Naive B cell (primary cell): ENCODE data around the gene FRMD3. TPM values are rescaled to one million over a fixed set of nuclear protein-coding genes. Genes with fewer than 3 reads are reported as not detected.
A peak's percentile ranks its signal among the peaks of the same experiment; 100 is the strongest.

ENCODE experiments used
- ATAC-seq, 2 donors: fragments of 150-1000 bp; cut with Tn5 transposase; 2 replicates each; pipeline ENCODE4 v1.10.0; 2021; ENCODE audit warnings: low read depth in 2 of 2, mild to moderate bottlenecking in 2 of 2, moderate library complexity in 2 of 2
- DNase-seq: peaks from one replicate; pipeline ENCODE4 v3.0.0; 2022
- H3K27ac Mint-ChIP-seq, 6 donors: one replicate each; pipeline ENCODE4 v1.8.0; 2020 to 2022; ENCODE audit warnings: mild to moderate bottlenecking in 6 of 6, mixed read lengths in 6 of 6, moderate library complexity in 5 of 6, inconsistent platforms in 2 of 6
- H3K27me3 Mint-ChIP-seq, 3 donors: one replicate each; pipeline ENCODE4 v1.8.0; 2021 to 2022; ENCODE audit warnings: mixed read lengths in 3 of 3, mild to moderate bottlenecking in 1 of 3
- H3K36me3 Mint-ChIP-seq, 2 donors: one replicate each; pipeline ENCODE4 v1.8.0; 2020 to 2022; ENCODE audit warnings: mixed read lengths in 2 of 2, inconsistent platforms in 1 of 2, mild to moderate bottlenecking in 1 of 2
- H3K4me1 Mint-ChIP-seq, 3 donors: one replicate each; pipeline ENCODE4 v1.8.0; 2020 to 2022; ENCODE audit warnings: mixed read lengths in 3 of 3, inconsistent platforms in 1 of 3, mild to moderate bottlenecking in 1 of 3, moderate library complexity in 1 of 3
- H3K4me3 Mint-ChIP-seq, 8 donors: one replicate each; pipeline ENCODE4 v1.8.0; 2020 to 2022; ENCODE audit warnings: mild to moderate bottlenecking in 8 of 8, mixed read lengths in 8 of 8, moderate library complexity in 8 of 8, inconsistent platforms in 2 of 8
- H3K9me3 Mint-ChIP-seq, 7 donors: one replicate each; pipeline ENCODE4 v1.8.0; 2020 to 2022; ENCODE audit warnings: mixed read lengths in 7 of 7, mild to moderate bottlenecking in 5 of 7, inconsistent platforms in 2 of 7, moderate library complexity in 1 of 7
- polyA plus RNA-seq, 6 donors: library from polyadenylated mRNA; unstranded; fragments of 300-500 nt; fragmentation: Illumina TruSeq; gene quantifications; one replicate each; pipeline ENCODE4 v1.2.3, GENCODE V29; 2021; ENCODE audit warnings: low read depth in 6 of 6

FRMD3 gene
- polyA plus RNA-seq, 6 donors from 2014 or later = 0.36 to 3.0 (median 1.4) TPM; not detected in 1

DNA sequence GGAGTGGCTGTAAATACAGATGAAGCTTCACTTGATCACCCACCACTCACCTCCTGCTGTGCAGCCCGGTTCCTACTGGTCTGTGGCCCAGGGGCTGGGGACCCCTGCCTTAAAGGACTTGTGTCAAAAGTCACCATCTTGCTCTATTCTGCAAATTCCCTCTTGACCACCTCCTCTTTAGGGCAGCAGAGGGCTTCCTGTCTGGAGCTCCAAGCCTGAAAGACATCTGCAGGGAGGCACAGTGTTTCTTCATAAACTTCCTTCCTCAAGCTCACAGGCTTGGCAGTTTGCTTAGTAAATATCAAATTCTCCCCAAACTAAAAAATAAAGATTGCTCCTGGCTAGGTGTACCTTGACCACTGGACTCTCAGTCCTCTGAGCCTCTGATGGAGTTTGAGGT, 104.4 kb downstream of the FRMD3 start:
- DNase-seq (no peak), ATAC-seq (no peak)
- Mint-ChIP-seq H3K27me3 (no peaks in the 10 kb centered on the region), H3K4me1 (no peaks in the 10 kb centered on the region), H3K9me3 (no peaks in the 10 kb centered on the region), H3K36me3 (no peaks in the 10 kb centered on the region), H3K27ac (no peak overlapping the region), H3K4me3 (no peak overlapping the region)

DNA sequence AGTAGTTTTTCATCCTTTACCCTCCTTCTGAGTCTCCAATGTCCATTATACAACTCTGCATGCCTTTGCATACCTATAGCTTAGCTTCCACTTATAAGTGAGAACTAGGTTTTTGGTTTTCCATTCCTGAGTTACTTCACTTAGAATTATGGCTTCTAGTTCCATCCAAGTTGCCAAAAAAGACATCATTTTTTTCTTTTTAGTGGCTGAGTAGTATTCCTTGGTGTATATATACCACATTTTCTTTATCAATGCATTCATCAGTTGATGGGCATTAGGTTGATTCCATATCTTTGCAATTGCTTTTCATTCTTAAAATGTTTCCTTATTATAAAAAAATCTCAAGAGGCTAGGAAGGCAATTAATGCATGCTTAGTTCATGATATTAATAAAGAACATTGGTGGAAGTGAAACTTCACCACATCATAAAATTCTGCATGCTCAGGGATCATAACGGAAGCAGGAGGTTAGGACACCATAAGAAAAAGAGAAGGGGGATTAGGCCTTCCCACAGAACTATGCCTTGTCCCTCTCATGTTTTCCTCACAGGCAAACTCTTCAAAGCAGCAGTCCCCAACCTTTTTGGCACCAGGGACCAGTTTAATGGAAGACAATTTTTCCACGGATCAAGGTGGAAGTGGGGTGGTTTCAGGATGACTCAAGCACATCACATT, 105.2 kb downstream of the FRMD3 start:
- ATAC-seq (no peak), DNase-seq (no peak)
- H3K27me3 Mint-ChIP-seq = no peaks in the 10 kb centered on the region
- H3K9me3 Mint-ChIP-seq = no peaks in the 10 kb centered on the region
- H3K36me3 Mint-ChIP-seq = no peaks in the 10 kb centered on the region
- H3K4me1 Mint-ChIP-seq = no peaks in the 10 kb centered on the region
- H3K27ac Mint-ChIP-seq = no peak overlapping the region
- H3K4me3 Mint-ChIP-seq = no peak overlapping the region

DNA sequence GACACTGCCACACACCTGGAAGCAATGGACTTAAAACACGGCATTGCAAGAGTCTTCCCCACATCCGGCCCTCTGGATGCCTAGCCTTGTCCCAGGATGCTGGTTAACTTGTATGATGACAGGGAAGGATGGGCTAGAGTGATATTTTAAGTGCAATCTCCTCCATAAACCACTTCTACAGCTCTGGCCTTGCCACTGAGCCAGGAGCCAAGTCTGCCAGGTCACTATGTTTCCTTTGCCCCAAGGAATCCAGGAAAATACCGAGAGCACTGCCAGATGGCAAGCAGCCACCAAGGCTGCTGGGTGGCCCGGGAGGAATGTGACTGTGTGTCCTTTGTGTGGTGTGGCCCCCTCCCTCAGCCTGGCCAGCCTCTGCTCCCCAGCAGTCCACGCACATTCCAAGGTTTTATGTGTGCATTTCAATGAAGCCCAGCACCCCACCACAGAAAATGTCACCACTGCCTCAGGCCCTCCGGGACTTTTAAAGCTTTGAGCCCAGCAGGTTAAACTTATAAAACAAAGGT, 106.0 kb downstream of the FRMD3 start:
- Mint-ChIP-seq H3K27me3 (no peaks in the 10 kb centered on the region), H3K4me1 (no peaks in the 10 kb centered on the region), H3K27ac (peak overlapping the region in 1 of 6 donors; percentile 51), H3K9me3 (no peaks in the 10 kb centered on the region), H3K4me3 (no peak overlapping the region), H3K36me3 (no peaks in the 10 kb centered on the region)
- no peak for ATAC-seq
- DNase-seq = no peak

DNA sequence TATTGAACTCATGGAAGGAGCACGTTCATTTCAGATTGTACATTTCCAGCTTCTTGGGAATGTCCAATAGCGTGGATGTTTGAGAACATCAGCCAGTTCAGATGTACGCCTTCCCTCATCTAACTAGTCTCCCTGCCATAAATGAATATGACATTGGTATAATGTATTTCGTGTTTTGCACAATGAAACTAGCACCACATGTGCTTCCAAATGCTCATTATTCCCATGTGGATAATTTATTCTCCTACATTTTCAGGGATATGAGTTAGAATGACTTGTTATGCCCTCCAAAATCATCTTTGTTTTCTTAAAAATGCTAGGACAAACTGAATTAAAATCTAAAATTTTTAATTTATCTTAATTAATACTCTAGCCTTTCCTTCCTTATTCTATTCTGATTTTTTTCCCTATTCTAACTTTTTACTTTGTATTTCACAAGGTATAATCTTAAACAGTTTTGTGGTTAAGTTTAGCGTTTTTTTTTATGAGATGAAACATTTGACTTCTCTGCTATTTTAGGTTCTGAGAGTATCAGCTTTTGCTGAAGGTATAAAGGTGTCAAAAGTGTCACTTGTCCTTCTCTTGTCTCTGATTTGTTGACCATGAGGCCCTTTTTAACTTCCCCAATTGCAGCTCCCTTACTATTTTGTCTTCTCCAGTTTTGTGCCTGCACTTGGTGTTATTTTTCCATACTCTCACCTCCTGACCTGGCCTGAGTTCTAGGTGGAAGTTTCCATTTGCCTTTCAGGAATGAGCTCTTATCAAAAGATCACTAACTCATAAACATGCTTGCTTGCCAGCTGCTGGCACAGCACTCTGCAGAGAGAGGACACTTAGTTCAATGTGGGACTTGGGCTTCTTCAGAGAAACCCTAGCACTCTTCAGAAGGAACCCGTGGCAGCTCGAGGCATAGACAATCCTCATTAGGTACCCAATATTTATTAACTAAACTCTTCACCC, 106.8 kb downstream of the FRMD3 start:
- Mint-ChIP-seq H3K27me3 (no peaks in the 10 kb centered on the region), H3K36me3 (no peaks in the 10 kb centered on the region), H3K27ac (no peak overlapping the region), H3K4me1 (no peaks in the 10 kb centered on the region), H3K4me3 (no peak overlapping the region), H3K9me3 (no peaks in the 10 kb centered on the region)
- DNase-seq (no peak), ATAC-seq (no peak)

DNA sequence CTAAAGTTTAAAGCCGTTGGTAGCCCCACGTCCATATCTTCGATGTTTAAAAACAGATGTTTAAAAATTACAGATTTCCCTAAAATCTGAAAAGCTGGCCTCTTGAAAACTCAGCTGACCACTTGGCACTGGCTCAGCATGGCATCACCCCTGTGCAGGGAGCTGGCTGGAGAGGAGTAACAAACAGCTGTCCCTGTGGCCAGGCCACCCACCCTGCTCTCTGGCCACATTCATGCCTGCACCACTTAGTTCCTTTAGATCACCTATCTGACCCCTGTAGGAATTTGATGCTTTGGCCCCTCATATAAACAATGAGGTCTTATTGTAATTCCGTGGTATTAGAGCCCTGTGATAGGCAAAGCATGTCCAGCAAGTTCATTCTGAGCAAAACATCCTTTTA, 107.5 kb downstream of the FRMD3 start:
- no peaks in the 10 kb centered on the region for H3K36me3 Mint-ChIP-seq
- H3K27me3 Mint-ChIP-seq = no peaks in the 10 kb centered on the region
- H3K9me3 Mint-ChIP-seq = no peaks in the 10 kb centered on the region
- no peaks in the 10 kb centered on the region for H3K4me1 Mint-ChIP-seq
- no peak for ATAC-seq
- no peak overlapping the region for H3K27ac Mint-ChIP-seq
- DNase-seq = no peak
- no peak overlapping the region for H3K4me3 Mint-ChIP-seq

DNA sequence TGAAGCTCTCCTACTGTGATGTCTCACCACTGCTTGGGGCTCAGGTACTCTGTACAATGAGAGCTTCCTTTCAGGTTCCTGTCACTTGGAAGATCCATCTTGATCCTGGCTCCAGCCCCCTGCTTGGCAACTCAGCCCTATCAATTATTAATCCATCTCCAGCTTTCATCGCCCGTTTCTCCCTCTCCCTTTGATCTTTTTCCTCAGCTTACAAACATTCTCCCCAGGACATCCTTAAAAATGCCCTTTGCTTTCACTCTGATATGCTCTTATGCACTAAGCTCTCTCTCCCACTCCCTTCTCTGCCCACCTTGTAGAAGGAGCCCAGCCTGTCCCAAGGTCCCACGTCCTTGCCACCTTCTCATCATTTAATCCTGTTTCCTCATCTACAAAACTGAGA, 109.0 kb downstream of the FRMD3 start:
- ATAC-seq = no peak
- no peaks in the 10 kb centered on the region for H3K27me3 Mint-ChIP-seq
- no peak overlapping the region for H3K4me3 Mint-ChIP-seq
- no peaks in the 10 kb centered on the region for H3K36me3 Mint-ChIP-seq
- no peak for DNase-seq
- no peaks in the 10 kb centered on the region for H3K4me1 Mint-ChIP-seq
- H3K9me3 Mint-ChIP-seq = no peaks in the 10 kb centered on the region
- H3K27ac Mint-ChIP-seq = no peak overlapping the region

- H3K36me3 Mint-ChIP-seq = no peaks in the 10 kb centered on the region
- H3K4me3 Mint-ChIP-seq = no peak overlapping the region
Observed at GRCh38 chr9:83425240-83425639, 113.0 kb downstream of the FRMD3 start.

GRCh38 chr9:83424831-83425230, 113.4 kb downstream of the FRMD3 start:
- no peaks in the 10 kb centered on the region for H3K27me3 Mint-ChIP-seq
- no peaks in the 10 kb centered on the region for H3K36me3 Mint-ChIP-seq
- H3K4me1 Mint-ChIP-seq = no peaks in the 10 kb centered on the region
- no peak for DNase-seq
- no peak overlapping the region for H3K27ac Mint-ChIP-seq
- no peak overlapping the region for H3K4me3 Mint-ChIP-seq
- no peaks in the 10 kb centered on the region for H3K9me3 Mint-ChIP-seq
- ATAC-seq = no peak

More at GRCh38 chr9:83425240-83425639, 113.0 kb downstream of the FRMD3 start:
- Mint-ChIP-seq H3K27me3 (no peaks in the 10 kb centered on the region), H3K4me1 (no peaks in the 10 kb centered on the region), H3K9me3 (no peaks in the 10 kb centered on the region), H3K27ac (no peak overlapping the region)
- ATAC-seq (no peak), DNase-seq (no peak)

DNA sequence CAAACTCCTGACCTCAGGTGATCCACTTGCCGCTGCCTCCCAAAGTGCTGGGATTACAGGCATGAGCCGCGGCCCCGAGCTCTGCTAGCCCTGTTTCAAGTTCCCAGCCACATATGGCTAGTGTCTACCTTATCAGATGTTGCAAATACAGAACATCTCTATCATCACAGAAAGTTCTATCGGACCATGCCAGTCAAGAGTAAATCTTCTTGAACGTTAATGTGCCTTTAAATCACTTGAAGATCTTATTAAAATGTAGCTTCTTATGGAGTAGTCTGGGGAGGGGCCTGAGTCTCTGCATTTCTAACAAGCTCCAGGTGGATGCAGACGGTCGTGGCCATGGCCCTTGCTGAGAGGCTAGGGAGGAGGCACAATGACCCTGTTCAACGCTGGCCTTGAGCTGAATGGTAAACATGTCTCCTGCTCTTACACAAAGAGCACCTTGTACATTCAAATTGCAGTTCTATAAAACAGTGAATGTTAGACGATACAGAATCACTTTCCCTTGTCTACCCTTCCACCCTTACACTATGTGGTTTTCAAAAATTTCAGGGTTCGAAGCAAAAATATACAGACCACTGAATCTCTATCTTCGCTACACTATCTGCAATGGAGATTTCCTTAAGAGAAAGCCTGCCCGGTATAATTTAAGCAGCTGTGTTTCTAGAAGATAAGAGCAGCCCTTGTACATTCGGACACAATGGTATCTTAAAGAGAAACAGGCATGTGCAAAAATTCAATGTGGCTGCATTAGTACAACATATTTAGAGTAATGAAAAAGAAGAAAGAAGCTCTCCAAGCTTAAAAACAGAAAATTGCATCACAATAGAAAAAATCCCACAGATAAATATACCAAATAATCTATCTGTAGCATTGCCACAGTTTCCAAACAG, 114.1 kb downstream of the FRMD3 start:
- Mint-ChIP-seq H3K27ac (peak overlapping the region in 1 of 6 donors; percentile 15), H3K9me3 (no peaks in the 10 kb centered on the region), H3K27me3 (no peaks in the 10 kb centered on the region), H3K4me1 (no peaks in the 10 kb centered on the region), H3K4me3 (no peak overlapping the region), H3K36me3 (no peaks in the 10 kb centered on the region)
- ATAC-seq (no peak), DNase-seq (no peak)

DNA sequence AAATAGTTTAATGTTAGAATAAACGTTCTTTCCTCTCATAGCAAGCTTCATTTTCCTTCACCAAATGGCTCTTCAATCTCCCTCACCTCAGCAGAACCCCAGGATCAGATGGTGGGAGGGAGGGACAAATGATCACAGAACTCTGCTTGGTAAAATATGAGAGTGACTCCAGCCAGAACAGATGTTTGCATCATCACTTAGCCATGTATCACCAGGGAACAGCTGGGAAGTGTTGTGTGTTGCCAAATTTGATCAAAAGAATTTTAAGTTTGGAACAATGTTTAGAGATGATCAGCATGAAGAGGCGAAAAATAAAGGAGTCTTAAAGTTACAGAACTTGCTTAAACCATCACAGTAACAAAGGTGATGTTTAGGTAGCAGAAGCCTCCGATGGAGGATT, 115.7 kb downstream of the FRMD3 start:
- H3K27ac Mint-ChIP-seq = no peak overlapping the region
- ATAC-seq (no peak), DNase-seq (no peak)
- no peaks in the 10 kb centered on the region for H3K36me3 Mint-ChIP-seq
- H3K27me3 Mint-ChIP-seq = no peaks in the 10 kb centered on the region
- H3K4me3 Mint-ChIP-seq = no peak overlapping the region
- H3K9me3 Mint-ChIP-seq = no peaks in the 10 kb centered on the region
- H3K4me1 Mint-ChIP-seq = no peaks in the 10 kb centered on the region

DNA sequence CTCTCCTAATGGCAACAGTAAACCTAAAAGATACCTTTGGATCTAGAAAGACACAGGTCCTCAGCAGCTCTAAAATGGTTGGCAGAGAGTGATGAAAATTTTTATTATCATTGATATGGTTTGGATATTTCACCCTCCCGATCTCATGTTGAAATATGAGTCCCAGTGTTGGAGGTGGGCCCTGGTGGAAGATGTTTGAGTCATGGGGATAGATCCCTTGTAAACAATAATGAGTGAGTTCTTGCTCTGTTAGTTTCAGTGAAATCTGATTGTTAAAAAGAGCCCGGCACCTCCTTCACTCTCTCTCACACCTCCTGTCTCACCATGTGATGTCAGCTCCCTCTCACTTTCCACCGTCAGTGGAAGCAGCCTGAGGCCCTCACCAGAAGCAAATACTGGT, 117.7 kb downstream of the FRMD3 start:
- peak overlapping the region in 1 of 8 donors; percentile 73 for H3K4me3 Mint-ChIP-seq
- no peaks in the 10 kb centered on the region for H3K4me1 Mint-ChIP-seq
- H3K36me3 Mint-ChIP-seq = peaks cover 0 to 4% of the 10 kb centered on the region in 2 donors
- H3K9me3 Mint-ChIP-seq = peaks cover 0 to 5% (median 0%) of the 10 kb centered on the region in 7 donors
- no peaks in the 10 kb centered on the region for H3K27me3 Mint-ChIP-seq
- no peak overlapping the region for H3K27ac Mint-ChIP-seq
- DNase-seq (no peak), ATAC-seq (no peak)

GRCh38 chr9:83419961-83420360, 118.2 kb downstream of the FRMD3 start:
- Mint-ChIP-seq H3K4me1 (no peaks in the 10 kb centered on the region), H3K9me3 (peaks cover 0 to 6% (median 0%) of the 10 kb centered on the region in 7 donors), H3K4me3 (no peak overlapping the region), H3K27me3 (no peaks in the 10 kb centered on the region), H3K36me3 (peaks cover 0 to 5% of the 10 kb centered on the region in 2 donors), H3K27ac (no peak overlapping the region)
- DNase-seq = no peak
- ATAC-seq = no peak

DNA sequence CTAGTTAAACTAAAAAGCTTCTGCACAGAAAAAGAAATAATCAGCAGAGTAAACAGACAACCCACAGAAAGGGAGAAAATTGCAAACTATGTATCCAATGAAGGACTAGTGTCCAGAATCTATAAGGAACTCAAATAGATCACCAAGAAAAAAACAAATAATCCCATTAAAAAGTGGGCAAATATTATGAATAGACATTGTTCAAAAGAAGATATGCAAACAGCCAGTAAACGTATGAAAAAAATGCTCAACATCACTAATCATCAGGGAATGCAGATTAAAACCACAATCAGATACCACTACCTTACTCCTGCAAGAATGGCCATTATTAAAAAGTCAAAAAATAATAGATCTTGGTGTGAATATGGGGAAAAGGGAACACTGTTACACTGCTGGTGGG, 119.9 kb downstream of the FRMD3 start:
- Mint-ChIP-seq H3K4me1 (no peaks in the 10 kb centered on the region), H3K4me3 (no peak overlapping the region), H3K36me3 (peaks cover 0 to 17% of the 10 kb centered on the region in 2 donors), H3K27ac (no peak overlapping the region), H3K9me3 (peaks cover 0 to 18% (median 1%) of the 10 kb centered on the region in 7 donors), H3K27me3 (no peaks in the 10 kb centered on the region)
- ATAC-seq (no peak), DNase-seq (no peak)
